OCI-LY3 (cell line): ENCODE measurements around the gene RRH.

Experiments
- H2AFZ ChIP-seq: fragments of 200-600, 300-600 bp; shearing (Covaris generic); 2 replicates; pipeline ENCODE4 v1.6.0; 2014; ENCODE audit warnings: antibody characterized with exemption, low read depth, low read length
- H3K27ac ChIP-seq: fragments of 200-600, 300-600 bp; sonication (generic); 2 replicates; pipeline ENCODE4 v1.5.1; 2014; ENCODE audit warnings: mild to moderate bottlenecking, low read length, moderate library complexity, mixed read lengths
- H3K27me3 ChIP-seq: fragments of 200-600, 300-600 bp; sonication (generic); 2 replicates; pipeline ENCODE4 v1.6.1; 2014; ENCODE audit warnings: low read depth, low read length, mixed read lengths
- H3K36me3 ChIP-seq: fragments of 200-600, 300-600 bp; sonication (generic); replicated peaks from 2 replicates; pipeline ENCODE3; 2014; ENCODE audit warnings: low read depth, low read length, mixed read lengths
- H3K4me1 ChIP-seq: fragments of 300-600, 200-600 bp; sonication (generic); 2 replicates; pipeline ENCODE4 v1.6.1; 2014; ENCODE audit warnings: low read length, mixed read lengths
- H3K4me2 ChIP-seq: fragments of 200-600, 300-600 bp; sonication (generic); 2 replicates; pipeline ENCODE4 v1.6.1; 2014; ENCODE audit warnings: low read length, mixed read lengths
- H3K4me3 ChIP-seq: fragments of 300-600, 200-600 bp; sonication (generic); 2 replicates; pipeline ENCODE4 v1.5.1; 2014; ENCODE audit warnings: antibody characterized with exemption, mild to moderate bottlenecking, low read length, moderate library complexity
- H3K79me2 ChIP-seq: fragments of 300-600, 200-600 bp; shearing (Covaris generic); 2 replicates; pipeline ENCODE4 v1.6.1; 2014; ENCODE audit warnings: mild to moderate bottlenecking, low read length, mixed read lengths
- H3K9ac ChIP-seq: fragments of 300-600, 200-600 bp; shearing (Covaris generic); 2 replicates; pipeline ENCODE4 v1.6.0; 2014; ENCODE audit warnings: mild to moderate bottlenecking, low read length, moderate library complexity
- H3K9me3 ChIP-seq: fragments of 200-600, 300-600 bp; shearing (Covaris generic); 2 replicates; pipeline ENCODE4 v1.6.1; 2014; ENCODE audit warnings: low read length, mixed read lengths; ENCODE audit not compliant: insufficient read depth
- H4K20me1 ChIP-seq: fragments of 200-600, 300-600 bp; sonication (generic); 2 replicates; pipeline ENCODE4 v1.6.1; 2016; ENCODE audit warnings: low read length, mixed read lengths; ENCODE audit not compliant: insufficient read depth
- EZH2phosphoT487 ChIP-seq: fragments of 200-600 bp; shearing (Covaris generic); IDR thresholded peaks from 2 replicates; pipeline ENCODE4 v1.6.1; 2018; ENCODE audit warnings: antibody characterized with exemption, mixed run types, low read depth
- TF ChIP-seq, protein P1 (sequence below): fragments of 200-600, 300-600 bp; sonication (generic); IDR thresholded peaks from 2 replicates; pipeline ENCODE4 v1.5.1; 2014; ENCODE audit warnings: antibody characterized with exemption, low read length, low read depth

Gene RRH

DNA sequence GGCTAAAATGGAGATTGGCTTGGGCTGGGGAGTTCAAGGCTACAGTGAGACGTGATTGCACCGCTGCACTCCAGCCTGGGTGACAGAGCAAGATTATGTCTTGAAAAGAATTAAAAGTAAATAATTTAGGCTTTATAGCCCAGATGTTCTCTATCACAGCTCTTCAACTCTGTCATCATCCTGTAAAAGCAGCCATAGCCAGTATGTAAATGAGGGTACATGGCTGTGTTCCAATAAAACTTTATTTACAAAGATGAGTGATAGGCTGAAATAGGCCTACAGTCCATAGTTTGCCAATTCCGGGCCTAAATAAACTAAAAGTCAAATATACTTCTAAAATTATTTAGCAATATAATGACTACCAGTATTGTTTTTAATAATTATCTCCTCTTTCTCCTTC lies 9.2 kb downstream of the RRH start:
- Histone ChIP-seq H3K4me1 (no peaks in the 10 kb centered on the region), H3K4me2 (no peak overlapping the region), H2AFZ (no peak overlapping the region), H3K79me2 (no peaks in the 10 kb centered on the region), H4K20me1 (no peaks in the 10 kb centered on the region), H3K27me3 (no peaks in the 10 kb centered on the region), H3K9me3 (no peaks in the 10 kb centered on the region), H3K4me3 (no peak overlapping the region), H3K36me3 (peaks cover 5% of the 10 kb centered on the region), H3K27ac (no peak overlapping the region), H3K9ac (no peak overlapping the region)
- no peak for TF ChIP-seq EZH2phosphoT487
- TF ChIP-seq, protein P1, sequence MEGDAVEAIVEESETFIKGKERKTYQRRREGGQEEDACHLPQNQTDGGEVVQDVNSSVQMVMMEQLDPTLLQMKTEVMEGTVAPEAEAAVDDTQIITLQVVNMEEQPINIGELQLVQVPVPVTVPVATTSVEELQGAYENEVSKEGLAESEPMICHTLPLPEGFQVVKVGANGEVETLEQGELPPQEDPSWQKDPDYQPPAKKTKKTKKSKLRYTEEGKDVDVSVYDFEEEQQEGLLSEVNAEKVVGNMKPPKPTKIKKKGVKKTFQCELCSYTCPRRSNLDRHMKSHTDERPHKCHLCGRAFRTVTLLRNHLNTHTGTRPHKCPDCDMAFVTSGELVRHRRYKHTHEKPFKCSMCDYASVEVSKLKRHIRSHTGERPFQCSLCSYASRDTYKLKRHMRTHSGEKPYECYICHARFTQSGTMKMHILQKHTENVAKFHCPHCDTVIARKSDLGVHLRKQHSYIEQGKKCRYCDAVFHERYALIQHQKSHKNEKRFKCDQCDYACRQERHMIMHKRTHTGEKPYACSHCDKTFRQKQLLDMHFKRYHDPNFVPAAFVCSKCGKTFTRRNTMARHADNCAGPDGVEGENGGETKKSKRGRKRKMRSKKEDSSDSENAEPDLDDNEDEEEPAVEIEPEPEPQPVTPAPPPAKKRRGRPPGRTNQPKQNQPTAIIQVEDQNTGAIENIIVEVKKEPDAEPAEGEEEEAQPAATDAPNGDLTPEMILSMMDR, result no peak

DNA sequence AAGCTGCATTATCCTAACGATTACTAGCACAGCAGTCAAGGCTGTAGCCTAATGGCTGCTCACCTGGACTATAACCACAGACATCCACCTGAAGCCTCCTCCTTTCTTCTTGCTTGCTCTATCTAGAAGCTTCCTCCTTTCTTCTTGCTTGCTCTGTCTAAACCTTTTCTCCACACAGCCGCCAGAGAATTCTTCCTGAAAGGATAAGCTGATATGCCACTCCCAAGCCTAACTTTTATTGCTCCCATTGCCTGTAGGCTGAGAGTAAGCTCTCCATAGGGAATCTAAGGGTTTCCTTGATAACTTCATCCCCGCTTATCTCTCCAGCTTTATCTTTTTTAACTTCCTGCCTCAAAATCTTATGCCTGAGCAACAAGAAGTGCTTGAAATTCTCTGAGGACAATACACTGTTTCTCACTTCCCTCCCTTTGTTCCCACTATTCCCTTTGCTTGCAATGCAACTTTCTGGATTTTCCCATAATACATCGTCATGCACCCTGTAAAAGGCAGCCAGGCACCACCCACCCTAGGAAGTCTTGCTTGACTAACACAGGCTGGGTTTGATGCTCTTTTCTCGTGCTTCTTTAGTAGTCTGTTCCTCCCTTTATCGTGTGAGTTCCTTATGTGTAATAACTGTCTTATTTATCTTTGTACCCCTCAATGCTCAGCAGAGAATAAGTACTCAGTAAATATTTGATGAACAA lies 18.8 kb downstream of the RRH start:
- Histone ChIP-seq H3K4me1 (no peaks in the 10 kb centered on the region), H3K4me3 (no peak overlapping the region), H3K36me3 (no peaks in the 10 kb centered on the region), H3K9me3 (no peaks in the 10 kb centered on the region), H3K79me2 (no peaks in the 10 kb centered on the region), H3K4me2 (no peak overlapping the region), H3K9ac (no peak overlapping the region), H4K20me1 (no peaks in the 10 kb centered on the region), H3K27ac (no peak overlapping the region), H2AFZ (no peak overlapping the region), H3K27me3 (no peaks in the 10 kb centered on the region)
- no peak for TF ChIP-seq EZH2phosphoT487
- TF ChIP-seq, protein P1, result no peak

DNA sequence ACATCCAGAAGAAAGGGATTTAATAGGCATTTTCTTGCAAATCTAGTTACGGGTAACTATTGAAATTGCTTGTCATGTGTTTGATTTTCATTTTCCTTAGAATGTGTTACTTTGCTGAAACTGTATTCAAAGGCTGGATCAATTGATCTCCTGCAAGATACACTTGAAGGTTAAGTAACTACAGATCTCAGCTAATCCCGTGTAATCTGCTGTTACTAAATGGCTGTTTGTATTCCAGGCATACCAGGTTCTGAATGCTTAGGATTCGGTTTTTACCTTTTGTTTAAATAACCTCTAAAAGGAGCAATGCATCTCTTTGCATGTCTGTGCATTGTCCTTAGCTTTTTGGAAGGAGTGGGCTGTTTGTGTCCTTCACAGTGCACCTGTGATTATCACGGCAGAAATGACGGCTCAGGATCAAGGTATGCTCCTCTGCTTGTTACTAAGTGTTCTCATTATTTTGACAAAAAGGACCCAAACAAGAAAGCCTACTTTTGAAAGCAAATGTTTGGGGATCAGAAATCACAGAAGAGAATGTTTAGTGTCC lies 20.2 kb downstream of the RRH start, which contains the start of gene LRIT3:
Gene LRIT3 (plus strand): TSS at position 212 of the 547 bp plus-strand sequence. CDS start 95 bp downstream, at position 307.
- Histone ChIP-seq H3K9me3 (no peaks in the 10 kb centered on the region), H3K4me1 (no peaks in the 10 kb centered on the region), H3K79me2 (no peaks in the 10 kb centered on the region), H4K20me1 (no peaks in the 10 kb centered on the region), H3K36me3 (no peaks in the 10 kb centered on the region), H2AFZ (no peak within 1 kb of the TSS), H3K27ac (no peak within 1 kb of the TSS), H3K4me3 (no peak within 1 kb of the TSS), H3K27me3 (no peaks in the 10 kb centered on the region), H3K4me2 (no peak within 1 kb of the TSS), H3K9ac (no peak within 1 kb of the TSS)
- TF ChIP-seq EZH2phosphoT487, result no peak
- TF ChIP-seq, protein P1, result no peak

DNA sequence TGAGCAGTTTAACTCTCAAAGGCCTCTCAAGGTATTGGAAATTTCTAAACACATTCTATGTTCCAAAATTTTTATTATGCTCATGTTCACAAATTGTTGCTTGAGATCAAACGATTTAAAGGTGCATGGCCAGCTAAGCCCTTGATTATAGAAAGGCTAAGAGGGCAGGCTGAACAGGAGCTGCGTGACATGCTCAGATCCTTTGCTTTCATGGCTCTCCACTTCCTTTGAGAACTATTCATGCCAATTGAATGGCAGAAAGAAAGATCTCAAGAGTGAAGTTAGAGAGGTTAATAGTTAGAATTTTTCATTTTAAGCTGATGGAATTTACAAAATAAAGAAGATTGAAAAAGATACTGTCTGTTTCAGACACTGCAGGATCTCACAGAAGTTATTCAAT lies 20.7 kb downstream of the RRH start:
- H3K4me2 ChIP-seq, result no peak overlapping the region
- H3K36me3 ChIP-seq, result no peaks in the 10 kb centered on the region
- H3K27me3 ChIP-seq, result no peaks in the 10 kb centered on the region
- H3K79me2 ChIP-seq, result no peaks in the 10 kb centered on the region
- no peak overlapping the region for H2AFZ ChIP-seq
- no peaks in the 10 kb centered on the region for H4K20me1 ChIP-seq
- TF ChIP-seq, protein P1, result no peak
- TF ChIP-seq EZH2phosphoT487, result no peak
- no peaks in the 10 kb centered on the region for H3K4me1 ChIP-seq
- no peak overlapping the region for H3K9ac ChIP-seq
- no peaks in the 10 kb centered on the region for H3K9me3 ChIP-seq
- no peak overlapping the region for H3K27ac ChIP-seq
- no peak overlapping the region for H3K4me3 ChIP-seq
